ENCODE results near the gene ARID3A.

Gene ARID3A

DNA sequence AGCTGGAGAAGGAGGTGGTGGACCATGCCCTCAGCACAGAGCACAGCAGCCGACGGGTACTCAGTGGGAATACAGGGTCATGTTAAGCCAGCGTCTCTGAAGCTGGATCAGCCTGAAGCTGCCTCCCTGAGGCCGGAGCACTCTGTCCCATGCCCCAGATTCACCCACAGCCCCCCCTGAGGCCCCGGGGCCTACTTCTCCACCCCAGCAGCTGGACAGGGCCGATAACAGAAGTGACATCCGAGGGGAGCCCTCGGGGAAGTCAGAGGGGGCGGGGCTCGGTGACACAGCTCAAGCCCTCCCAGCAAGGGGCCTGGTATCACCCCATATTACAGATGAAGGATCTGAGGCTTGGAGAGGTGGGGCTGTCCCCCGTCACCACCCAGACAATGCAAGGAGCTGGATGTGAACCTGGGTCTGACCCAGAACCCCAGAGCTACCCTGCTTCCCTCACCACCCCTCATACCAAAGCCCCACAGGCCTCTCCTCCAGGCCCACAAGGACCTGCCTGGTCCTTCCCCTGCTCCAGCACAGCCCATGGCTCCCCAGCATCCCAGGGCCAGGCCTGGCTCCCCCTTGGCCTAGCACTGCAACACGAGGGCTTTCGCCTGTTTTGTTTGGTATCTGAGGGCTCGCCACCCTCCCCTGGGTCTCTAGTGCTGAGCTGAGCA, 18.5 kb upstream of the ARID3A start:
- intact Hi-C loops (cut with DNase I) = no loop called here

DNA sequence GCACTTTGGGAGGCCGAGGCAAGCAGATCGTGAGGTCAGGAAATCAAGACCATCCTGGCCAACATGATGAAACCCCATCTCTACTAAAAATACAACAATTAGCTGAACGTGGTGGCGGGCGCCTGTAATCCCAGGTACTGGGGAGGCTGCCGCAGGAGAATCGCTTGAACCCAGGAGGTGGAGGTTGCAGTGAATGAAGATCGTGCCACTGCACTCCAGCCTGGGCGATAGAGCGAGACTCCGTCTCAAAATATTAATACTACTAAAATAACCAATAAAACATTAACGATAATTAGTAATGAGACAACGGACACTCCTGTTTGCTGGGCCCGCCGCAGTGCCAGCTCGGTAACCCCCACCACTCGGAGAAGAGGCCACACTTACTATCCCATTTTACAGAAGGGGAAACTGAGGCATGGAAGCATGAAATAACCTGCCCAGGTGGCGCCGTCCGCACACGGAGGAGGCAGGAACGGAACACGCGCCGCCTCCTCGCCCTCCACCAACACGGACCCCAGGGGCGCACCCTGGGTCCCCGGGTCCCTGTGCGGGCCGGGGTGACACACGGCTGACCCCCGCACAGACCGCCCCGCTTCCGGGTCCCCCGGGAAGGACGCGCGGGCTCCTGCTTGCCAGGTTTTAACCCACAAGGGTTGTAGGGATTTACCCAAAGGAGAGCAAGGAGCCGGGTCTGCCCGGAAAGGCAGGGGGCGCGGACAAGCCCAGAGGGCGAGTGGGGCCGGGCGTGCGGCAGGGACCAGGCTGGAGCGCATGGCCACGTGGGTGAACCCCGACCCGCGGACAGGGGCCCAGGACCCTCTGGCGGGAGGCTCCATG, 14.4 kb upstream of the ARID3A start:
- intact Hi-C loops (cut with DNase I) = no loop called here
- DNase-seq = no peak

More for the DNA sequence above, 18.5 kb upstream of the ARID3A start:
- DNase-seq = no peak

DNA sequence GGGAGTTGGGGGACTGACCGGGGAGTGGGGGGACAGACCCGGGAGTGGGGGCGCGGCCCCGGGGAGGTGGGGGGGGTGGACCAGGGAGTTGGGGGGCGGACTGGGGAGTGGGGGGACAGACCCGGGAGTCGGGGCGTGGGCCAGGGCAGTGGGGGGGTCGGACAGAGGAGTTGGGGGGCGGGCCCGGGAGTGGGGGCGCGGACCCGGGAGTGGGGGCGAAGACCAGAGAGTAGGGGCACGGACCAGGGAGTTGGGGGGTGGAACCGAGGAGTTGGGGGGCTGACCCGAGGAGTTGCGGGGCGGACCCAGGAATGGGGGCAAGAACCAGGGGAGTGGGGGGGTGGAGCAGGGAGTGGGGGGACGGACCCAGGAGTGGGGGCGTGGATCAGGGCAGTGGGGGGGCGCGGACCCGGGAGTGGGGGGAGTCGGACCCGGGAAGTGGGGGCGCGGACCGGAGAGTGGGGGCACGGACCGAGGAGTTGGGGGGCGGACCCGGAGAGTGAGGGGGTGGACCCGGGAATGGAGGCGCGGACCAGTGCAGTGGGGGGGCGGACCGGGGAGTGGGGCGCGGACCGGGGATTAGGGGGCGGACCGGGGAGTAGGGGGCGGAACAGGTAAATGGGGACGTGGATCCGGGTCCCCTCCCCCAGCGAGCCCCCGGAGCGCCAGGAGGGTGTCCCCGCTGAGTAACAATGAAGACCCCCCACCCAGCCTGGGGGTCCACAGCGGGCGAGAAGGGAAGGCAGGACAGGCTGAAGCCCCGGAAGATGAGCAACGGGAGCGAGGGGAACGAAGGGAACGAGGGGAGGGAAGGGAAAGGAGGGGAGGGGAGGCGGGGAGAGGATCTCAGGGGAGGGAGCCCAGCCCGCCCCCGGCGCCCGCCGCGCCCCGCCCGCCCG, 13.4 kb upstream of the ARID3A start:
- no peak for DNase-seq
- intact Hi-C loops (cut with DNase I) = no loop called here

DNA sequence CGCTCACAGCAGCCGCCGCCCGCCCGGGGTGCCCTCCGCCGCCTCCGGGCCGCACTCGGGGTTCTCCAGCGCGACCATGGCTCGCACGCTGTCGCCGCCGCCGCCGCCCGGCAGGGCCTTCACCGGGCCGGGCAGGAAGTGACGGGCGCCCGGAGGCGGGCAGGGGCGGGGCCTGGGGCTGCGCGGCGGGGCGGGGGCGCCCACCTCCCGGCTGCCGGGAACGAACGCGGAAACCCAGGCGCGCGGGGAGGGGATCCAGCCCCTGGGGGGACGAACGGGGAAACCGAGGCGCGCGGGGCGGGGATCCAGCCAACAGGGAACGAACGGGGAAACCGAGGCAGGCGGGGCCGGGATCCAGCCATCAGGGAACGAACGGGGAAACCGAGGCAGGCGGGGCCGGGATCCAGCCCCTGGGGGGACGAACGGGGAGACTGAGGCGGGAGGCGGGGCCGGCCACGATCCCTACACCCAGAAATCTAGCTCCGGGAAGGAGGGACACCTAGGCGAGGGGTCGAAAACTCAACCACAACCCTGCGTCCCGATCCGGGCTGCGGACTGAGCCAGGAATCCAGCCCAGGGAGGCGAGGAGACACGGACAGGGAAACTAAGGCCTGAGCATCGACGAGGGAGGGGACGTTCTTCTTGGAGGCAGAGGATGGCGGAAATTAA, 12.6 kb upstream of the ARID3A start, which contains the start of gene R3HDM4:
R3HDM4 (minus strand) TSS at position 140 of the 669 bp plus-strand sequence; CDS start at position 78, 62 bp downstream.
- DNase-seq = peak; percentile 65 to 97 (median 81)
- intact Hi-C loops (cut with DNase I) = no loop called here

DNA sequence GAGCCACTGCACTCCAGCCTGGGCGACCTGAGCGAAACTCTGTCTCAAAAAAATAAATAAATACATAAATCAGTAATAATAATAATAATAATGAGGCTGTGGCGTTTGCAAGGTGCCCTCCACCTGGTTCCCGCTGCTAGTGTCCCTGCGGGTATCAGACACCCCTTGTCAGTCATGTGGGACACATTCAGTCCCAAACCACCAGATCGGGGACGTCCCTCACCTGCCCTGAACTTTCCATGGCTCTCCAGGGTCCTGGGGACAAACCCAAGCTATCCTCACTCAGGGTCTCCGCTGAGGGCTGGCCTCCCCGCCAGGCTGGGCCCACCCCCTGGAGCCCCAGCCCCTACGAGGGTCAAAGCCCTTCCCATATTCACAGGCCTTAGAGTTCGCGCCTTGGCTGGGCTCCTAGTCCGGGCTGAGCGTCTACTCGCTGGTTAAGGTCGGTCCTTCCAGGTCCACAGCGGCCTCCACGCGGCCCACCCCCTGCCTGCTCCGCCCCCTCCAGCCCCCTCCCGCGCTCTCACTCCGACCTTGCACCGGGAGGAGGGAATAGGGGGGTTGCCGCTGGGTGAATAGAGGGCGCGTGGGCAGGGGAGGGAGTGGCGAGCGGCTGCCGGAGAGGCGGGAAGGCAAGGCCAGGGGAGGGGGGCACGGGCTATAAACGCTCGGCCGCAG, 9.1 kb upstream of the ARID3A start:
- intact Hi-C loops (cut with DNase I) = loop anchor here (5.0 kb wide), 1 partner anchor 144 kb away; no protein-coding TSS in a partner anchor
- no peak for DNase-seq

DNA sequence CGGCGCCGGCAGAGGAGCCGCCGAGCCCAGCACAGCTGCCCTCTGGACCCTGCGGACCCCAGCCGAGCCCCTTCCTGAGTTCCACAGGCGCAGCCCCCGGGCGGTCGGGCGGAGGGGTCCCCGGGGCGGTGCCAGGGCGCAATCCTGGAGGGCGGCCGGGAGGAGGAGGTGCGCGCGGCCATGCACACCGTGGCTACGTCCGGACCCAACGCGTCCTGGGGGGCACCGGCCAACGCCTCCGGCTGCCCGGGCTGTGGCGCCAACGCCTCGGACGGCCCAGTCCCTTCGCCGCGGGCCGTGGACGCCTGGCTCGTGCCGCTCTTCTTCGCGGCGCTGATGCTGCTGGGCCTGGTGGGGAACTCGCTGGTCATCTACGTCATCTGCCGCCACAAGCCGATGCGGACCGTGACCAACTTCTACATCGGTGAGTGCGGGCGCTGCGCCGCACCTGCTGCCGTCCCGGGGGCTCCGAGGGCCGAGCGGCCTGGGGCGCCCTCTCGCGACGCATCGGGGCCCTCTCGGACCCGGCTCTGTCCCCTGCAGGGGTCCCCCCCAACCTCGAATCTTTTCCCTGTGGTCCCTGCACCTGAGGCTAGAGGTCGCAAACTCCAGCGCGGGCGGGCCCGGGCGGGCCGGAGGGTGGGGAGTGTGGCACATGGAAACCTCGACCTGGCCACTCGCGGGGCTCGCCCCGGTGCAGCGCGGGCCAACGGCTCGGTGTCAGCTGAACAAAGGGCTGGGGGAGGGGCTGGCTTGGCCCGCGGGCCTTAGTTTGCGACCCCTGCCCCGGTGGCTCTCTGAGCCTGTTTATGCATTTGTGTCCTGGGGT, 8.3 kb upstream of the ARID3A start, which contains the start of gene KISS1R:
KISS1R (plus strand) TSS at position 11 of the 829 bp plus-strand sequence; CDS start at position 181, 170 bp downstream.
- intact Hi-C loops (cut with DNase I) = loop anchor here (5.0 kb wide), 1 partner anchor 145 kb away; no protein-coding TSS in a partner anchor
- peak in 1 of 10 donors; percentile 89 for DNase-seq

DNA sequence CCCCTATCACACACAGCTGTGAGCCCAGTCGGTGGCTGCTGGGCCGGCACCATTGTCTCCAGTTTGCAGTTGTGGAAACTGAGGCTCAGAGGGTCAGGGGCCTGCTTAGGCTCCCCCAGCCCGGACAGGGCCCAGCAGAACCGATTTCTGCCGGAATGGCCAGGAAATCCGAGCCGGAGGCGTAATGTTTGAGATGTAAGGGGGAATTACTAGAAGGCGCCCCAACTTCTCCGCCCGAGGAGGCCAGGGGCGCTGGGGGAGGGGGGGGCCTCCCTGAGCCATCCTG, 7.7 kb upstream of the ARID3A start:
- DNase-seq = no peak
- intact Hi-C loops (cut with DNase I) = loop anchor here (5.0 kb wide), 1 partner anchor 146 kb away; no protein-coding TSS in a partner anchor

DNA sequence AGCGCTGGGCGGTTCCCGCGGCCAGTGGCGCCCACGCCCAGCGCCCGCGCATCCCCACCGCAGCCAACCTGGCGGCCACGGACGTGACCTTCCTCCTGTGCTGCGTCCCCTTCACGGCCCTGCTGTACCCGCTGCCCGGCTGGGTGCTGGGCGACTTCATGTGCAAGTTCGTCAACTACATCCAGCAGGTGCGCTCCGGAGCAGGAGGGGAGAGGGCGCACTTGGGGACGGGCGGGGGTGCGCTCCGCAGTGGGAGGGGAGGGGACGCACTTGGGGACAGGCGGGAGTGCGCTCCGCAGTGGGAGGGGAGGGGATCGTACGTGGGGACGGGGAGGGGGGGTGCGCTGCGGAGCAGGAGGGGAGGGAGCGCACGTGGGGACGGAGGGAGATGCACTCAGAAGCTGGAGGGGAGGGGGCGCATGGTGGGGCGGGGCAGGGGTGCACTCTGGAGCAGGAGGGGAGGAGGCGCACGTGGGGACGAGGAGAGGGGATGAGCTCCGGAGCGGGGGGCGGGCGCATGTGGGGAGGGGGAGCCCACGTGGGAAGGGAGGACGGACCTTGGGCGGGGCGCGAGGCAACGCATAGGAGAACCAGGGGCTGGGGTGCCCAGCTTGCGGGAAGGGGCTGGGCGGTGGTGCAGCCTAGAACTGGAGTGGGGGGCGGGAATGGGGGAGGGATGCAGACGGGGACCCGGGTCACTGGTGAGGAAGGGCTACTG, 7.2 kb upstream of the ARID3A start:
- DNase-seq = no peak
- intact Hi-C loops (cut with DNase I) = loop anchor here (5.0 kb wide), 1 partner anchor 146 kb away; no protein-coding TSS in a partner anchor

DNA sequence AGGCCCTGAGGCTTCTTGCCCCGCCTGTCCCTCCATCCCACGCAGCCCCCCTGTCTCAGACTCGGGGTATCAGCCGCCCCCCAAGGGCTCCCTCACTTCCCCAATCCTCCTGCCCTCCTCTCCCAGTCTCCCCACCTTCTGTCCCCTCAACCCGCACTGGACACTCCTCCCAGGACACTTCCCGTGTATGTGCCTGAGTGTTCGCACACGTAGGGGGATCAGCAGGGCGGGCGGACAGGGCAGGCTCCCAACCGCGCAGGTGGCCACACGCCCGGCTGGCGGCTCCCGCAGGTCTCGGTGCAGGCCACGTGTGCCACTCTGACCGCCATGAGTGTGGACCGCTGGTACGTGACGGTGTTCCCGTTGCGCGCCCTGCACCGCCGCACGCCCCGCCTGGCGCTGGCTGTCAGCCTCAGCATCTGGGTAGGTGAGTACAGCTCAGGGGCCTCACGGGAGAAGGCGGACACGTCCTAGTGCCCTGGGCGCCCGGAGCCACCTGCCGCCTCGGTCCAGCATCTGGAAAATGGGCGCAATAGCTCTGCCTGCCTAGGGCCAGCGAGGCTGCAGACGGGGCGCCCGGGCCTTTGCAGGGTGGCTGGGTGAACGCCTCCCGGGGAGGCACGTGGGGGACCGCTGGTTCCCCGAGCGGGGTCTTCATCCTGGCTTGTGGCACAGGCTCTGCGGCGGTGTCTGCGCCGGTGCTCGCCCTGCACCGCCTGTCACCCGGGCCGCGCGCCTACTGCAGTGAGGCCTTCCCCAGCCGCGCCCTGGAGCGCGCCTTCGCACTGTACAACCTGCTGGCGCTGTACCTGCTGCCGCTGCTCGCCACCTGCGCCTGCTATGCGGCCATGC, 6.4 kb upstream of the ARID3A start:
- intact Hi-C loops (cut with DNase I) = loop anchor here (2.0 to 10.0 kb wide), 3 partner anchors 57 to 255 kb away; partner anchors contain the start of gene RNF126
- DNase-seq = peak in 1 of 10 donors; percentile 77

DNA sequence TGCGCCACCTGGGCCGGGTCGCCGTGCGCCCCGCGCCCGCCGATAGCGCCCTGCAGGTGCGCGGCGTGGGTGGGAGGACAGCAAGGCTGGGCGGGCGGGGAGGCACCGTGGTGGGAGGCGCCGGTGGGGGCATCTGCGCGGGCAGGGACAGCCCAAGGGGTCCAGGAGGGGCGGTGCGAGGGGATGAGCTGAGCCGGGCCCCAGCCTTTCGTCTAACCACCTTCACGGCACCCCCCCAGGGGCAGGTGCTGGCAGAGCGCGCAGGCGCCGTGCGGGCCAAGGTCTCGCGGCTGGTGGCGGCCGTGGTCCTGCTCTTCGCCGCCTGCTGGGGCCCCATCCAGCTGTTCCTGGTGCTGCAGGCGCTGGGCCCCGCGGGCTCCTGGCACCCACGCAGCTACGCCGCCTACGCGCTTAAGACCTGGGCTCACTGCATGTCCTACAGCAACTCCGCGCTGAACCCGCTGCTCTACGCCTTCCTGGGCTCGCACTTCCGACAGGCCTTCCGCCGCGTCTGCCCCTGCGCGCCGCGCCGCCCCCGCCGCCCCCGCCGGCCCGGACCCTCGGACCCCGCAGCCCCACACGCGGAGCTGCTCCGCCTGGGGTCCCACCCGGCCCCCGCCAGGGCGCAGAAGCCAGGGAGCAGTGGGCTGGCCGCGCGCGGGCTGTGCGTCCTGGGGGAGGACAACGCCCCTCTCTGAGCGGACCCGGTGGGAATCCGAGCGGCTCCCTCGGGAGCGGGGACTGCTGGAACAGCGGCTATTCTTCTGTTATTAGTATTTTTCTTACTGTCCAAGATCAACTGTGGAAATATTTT, 5.6 kb upstream of the ARID3A start:
- peak in 1 of 10 donors; percentile 79 for DNase-seq
- intact Hi-C loops (cut with DNase I) = loop anchor here (2.0 to 10.0 kb wide), 2 partner anchors 57 to 255 kb away; partner anchors contain the start of gene RNF126

DNA sequence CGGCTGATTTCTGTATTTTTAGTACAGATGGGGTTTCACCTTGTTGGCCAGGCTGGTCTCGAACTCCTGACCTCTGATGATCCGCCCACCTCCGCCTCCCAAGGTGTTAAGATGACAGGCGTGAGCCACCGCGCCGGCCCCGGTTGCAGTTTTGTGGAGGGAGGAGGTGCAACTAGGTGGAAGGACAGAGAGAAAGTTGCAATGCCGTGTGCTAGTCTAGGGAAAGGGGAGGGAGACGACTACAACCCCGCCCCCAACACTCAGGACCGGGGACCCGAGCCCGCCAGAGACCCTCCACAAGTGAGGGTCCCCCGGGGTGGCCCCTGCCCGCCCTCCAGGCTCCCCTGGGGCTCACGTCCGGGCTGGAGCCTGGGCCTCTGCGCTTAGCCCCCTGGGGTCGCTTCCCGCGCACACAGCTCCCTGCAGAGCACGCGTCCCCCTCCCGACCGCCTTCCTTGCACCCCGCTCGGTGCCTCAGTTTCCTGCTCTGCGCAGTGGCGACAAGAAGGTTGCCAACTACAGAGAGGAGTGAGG, 1.2 kb upstream of the ARID3A start:
- intact Hi-C loops (cut with DNase I) = loop anchor here (10.0 kb wide), 1 partner anchor 260 kb away; the partner anchor contains the start of gene RNF126
- no peak for DNase-seq

DNA sequence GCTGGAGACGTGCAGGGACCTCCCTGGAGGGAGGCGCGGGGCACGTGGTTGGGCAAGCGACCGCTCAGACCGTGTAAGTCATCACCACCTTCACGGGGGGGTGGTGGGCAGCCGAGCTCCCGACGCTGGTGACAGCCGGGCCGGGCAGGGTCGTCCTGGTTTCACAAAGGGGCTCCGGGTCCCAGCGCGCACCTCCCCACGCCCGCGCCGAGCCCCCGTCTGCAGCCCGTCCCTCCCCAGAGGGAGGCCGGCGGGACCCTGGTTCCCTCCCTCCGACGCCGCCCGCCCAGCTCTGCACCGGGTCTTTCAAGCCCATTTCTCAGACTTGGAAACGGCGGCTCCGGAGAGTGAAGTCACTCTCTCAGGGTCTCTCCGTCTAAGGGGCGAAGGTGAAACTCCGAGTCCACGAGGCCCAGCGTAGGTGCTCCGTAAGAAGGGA, 729 bp upstream of the ARID3A start:
- intact Hi-C loops (cut with DNase I) = loop anchor here (10.0 kb wide), 1 partner anchor 260 kb away; the partner anchor contains the start of gene RNF126
- peak in 1 of 10 donors; percentile 58 for DNase-seq

DNA sequence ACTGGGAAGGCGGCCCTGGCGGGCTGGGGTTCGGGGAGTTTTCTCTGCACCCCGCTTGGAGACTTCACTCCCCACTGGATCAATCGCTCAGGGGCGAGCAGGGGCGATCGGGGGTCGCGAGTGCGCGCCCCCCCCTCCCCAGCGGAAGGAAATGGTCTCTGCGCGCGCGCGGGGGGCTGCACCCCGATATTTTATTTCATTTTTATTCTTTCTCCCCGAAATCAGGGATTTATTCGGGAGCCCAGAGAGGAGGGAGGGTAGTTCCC, 421 bp downstream of the ARID3A start:
- DNase-seq = no peak
- intact Hi-C loops (cut with DNase I) = loop anchor here (10.0 kb wide), 1 partner anchor 261 kb away; the partner anchor contains the start of gene RNF126

DNA sequence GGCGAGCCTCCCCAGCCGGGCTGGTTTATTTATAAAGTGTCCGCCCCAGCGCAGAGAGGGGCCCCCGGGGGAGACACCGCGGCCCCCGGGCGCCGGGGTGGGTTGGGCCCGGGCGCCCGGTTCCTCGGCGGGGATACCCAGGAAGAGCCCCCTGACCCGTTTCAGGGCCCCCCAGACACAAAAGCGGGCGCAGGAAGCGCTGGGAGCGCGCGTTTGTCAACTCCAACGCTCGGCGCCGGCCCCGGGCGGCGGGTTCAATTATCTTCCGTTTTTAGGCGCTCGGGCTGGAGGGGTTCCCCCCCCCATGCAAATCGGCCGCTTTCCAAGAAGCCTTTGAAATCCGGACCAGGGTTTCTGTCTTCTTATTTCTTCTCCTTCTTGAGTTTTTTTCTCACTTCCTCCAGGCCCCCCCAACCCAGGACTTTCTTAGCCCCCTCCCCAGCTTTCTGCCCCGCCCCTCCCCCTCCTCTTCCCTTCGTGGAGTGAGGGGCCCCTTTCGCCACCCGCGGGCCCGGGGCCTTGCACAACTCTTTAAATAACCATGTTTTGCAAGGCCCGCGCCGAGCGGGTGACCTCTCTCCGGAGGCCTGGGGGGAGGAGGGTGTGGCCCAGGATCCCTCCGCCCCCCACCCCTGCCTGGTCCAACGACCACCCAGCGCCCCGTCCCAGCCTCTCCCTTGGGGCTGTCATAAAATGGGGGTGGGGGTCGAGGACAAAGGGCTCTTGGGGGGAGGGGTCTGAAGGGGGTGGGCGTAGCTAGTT, 935 bp downstream of the ARID3A start:
- DNase-seq = no peak

DNA sequence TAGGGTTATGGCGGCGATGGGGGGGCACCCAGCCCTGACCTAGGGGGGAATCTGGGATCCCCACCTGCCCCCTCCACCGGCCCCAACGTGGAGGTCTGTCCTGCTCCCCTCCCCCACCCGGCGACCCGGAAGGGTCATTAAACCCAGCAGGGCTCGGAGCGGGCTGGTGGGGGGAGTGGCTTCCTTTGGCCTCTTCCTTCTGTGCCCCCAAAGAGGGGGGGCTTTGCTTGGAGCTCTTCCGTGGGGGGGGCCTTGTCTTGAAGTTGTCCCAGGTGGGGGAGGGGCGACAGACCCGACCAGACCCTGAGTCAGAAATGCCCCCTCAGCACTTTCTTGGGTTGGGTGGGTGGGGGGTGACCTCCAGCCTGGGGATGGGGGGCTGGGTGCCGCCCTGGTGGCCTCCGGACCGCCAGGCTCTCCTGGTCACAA, 1.5 kb downstream of the ARID3A start:
- intact Hi-C loops (cut with DNase I) = loop anchor here (10.0 kb wide), 1 partner anchor 263 kb away; the partner anchor contains the start of gene RNF126
- no peak for DNase-seq

More for the DNA sequence above, 935 bp downstream of the ARID3A start:
- intact Hi-C loops (cut with DNase I) = loop anchor here (10.0 kb wide), 1 partner anchor 262 kb away; the partner anchor contains the start of gene RNF126

Measured in posterior cingulate gyrus (tissue), 11 donors.